ENCODE data around the gene SYNGAP1.

SYNGAP1 gene

GRCh38 chr6:33502486-33502885, 82.6 kb downstream of the SYNGAP1 start:
- TF ChIP-seq, protein P1, sequence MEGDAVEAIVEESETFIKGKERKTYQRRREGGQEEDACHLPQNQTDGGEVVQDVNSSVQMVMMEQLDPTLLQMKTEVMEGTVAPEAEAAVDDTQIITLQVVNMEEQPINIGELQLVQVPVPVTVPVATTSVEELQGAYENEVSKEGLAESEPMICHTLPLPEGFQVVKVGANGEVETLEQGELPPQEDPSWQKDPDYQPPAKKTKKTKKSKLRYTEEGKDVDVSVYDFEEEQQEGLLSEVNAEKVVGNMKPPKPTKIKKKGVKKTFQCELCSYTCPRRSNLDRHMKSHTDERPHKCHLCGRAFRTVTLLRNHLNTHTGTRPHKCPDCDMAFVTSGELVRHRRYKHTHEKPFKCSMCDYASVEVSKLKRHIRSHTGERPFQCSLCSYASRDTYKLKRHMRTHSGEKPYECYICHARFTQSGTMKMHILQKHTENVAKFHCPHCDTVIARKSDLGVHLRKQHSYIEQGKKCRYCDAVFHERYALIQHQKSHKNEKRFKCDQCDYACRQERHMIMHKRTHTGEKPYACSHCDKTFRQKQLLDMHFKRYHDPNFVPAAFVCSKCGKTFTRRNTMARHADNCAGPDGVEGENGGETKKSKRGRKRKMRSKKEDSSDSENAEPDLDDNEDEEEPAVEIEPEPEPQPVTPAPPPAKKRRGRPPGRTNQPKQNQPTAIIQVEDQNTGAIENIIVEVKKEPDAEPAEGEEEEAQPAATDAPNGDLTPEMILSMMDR (IDR thresholded peaks at IDR 0.05; ENCODE audit: borderline replicate concordance, insufficient read depth, low read depth, low read length): no peak
- no peak overlapping the region for H3K4me3 ChIP-seq (ENCODE audit: low read depth, low read length)

DNA sequence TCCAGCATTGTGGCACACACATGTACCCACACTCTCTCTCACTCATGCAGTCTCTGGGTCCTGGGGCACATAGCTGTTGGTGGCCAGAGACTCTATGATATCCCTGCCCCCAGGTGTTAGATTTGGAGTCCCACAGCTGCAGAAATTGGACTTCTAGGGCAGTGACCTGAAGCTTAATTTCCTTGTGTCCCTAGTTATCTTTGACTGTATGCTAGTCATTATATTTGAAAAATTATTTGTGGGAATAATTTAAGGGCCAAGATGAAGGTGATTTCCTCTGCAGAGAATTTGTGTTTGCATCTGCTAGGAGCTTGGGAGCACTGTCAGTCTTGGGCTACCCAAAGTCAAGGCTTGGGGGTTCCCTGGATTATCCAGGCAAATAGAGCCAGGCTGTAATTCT, 84.6 kb downstream of the SYNGAP1 start:
- H3K4me3 ChIP-seq (ENCODE audit: low read depth, low read length): no peak overlapping the region
- TF ChIP-seq, protein P1 (IDR thresholded peaks at IDR 0.05; ENCODE audit: borderline replicate concordance, insufficient read depth, low read depth, low read length): no peak
